HK-2 (cell line): ENCODE results near the gene XIRP1.

Source experiments
- DNase-seq: peaks from one replicate; pipeline ENCODE4 v3.0.0-alpha.2; 2018; ENCODE audit not compliant: unreplicated experiment

Gene XIRP1

DNA sequence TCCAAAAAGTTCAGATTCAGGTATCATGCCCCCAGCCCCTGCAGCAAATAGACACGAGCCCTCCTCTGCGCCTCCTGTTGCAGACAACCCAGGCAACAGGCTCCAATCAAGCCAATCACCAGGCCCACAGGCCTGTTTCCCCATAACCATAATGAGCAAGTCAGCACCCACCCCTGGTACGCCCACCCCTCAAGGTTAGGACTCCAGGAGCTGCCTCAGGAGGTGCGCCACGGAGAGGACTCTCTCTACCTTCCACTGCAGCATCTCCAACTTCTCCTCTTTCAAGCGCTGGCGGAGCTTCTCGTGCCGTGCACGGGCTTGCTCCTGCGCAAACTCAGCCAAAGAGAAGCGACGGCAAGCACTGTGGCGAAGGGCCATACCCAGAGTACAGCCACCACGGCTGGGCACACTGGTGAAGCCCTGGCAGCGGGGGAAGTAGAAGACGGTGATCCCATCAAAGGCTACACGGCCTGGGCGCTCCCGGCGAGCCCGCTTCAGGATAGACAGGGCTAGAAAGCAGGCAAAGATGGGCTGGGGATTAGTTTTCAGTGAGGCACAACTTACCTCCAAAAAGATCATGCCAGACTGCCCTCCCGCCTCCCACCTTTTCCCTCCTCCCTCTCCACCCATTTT is 47.5 kb downstream of the XIRP1 start:
- no peak for DNase-seq

DNA sequence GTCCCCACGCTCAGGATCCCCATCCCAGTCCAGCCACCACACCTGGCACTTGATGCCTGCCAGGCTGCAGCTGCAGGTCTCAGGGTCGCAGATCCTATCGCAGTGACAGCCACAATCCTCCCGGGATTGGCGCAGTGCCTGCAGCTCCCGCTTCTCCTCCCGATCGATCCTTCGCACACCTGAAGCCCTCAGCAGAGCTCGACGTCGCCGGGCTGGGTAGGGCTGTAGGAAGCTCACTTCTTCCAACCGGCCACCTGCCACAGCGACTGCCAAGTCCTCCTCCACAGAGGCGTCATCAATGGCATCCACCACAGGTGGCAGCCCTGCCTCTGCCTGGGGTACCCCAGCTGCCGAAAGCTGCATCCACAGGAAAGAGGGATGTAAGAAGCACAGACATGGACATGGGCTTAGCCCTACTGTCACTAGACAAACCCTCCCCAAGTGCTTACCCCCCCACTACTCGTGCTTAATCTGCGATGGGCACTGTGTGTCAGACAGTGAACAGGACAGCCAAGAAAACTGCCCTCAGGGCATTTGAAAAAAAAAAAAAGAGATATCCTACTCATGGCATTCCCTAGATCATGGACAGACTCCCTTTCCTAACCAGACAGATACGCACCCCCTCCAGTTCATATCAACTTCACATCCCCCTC is 48.2 kb downstream of the XIRP1 start:
- no peak for DNase-seq

DNA sequence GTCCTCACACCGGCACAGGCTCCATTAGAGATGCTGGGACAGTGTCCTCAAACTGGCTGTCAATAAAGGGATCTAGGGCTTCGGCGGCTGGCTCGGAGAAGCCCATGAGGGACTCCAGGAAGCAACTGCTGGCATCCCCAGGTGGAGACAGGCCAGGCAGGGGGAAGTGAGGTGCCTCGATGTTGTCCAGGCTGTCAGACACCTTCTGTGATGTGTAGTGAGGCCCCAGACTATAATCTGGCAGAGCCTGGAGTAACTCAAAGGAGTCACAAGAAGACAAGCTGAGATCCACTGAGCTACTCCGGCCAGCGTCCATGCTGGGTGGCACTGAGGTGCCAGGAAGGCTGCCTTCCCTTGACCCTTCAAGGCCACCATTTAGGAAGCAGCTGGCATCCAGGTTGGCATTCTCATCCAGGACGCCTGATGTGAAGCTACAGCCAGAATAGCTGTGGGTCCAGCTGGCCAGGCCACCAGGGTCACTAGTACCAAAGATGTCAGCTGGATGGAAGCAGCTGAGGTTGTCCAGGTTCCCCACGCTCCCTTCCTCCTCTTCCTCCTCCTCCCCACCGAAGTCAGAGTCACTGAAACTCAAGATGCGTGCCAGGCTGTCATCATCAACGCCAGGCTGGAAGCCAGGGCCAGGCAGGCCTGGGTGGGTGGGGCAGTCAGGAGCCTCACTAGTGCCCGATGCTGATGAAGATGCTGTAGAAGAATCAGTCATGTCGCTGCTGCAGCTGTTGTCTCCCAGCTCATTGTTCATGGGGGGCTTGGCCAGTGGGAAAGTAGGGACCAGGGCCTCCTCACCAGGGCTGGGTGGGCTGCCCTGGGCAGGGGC is 49.1 kb downstream of the XIRP1 start:
- no peak for DNase-seq

DNA sequence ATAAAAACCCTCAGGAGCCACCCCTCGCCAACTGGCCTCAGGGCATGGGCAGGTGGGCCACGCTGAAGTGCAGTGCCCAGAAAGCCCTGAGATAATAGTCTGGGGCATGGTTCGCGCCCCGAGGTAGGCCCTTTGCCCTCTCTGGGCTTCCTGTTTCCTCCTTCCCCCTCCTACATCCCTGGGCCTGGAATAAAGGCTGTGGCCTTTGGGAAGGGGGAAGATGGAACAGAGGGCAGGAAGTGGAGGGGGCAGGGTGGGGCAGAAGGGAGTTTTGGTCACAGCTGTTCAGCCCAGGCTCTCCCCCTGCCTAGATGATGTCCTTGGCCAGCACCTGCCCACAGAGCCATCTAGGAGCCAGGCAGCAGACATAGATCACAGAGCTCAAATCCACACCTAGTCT is 50.3 kb downstream of the XIRP1 start:
- DNase-seq = no peak

DNA sequence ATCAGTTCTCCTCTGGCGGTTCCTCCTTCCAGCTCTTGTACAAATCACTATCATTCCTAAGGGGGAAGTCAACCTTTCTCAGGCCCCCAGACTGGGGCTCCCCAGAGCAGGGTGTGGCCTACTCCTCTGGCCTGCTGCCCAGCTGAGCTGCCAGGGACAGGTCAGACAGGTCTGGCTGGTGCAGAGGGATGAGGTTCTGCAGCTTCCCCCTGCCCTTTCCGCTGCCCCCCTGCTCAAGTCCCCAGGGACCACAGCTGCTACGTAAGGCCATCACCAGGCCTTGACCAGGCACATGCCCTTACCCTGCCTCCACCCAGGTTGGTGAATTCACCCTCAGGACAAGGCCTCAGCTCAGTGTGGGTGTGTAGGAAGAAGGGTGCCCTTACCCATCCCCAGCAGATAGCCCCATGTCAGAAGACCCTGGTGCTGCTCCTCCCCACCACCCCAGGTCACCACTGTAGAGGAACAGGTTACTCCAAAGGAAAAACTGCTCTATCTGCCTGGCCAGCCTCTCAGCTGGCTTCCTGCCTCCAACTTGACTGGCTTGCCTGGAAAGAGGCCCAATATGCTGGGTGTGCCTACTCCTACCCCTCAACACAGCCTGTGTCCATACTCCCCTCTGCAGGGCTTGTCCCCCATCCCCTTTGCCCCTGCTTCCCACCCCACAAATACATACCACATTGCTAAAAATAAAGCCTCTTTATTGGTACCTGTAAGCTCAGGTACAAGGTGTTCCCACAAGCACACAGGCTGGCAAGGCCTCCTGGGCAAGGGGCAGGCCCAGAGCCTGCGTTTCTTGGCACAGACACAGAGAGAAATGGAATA is 51.0 kb downstream of the XIRP1 start:
- no peak for DNase-seq

GRCh38 chr3:39140341-39140971 is 51.9 kb downstream of the XIRP1 start:
- no peak for DNase-seq

DNA sequence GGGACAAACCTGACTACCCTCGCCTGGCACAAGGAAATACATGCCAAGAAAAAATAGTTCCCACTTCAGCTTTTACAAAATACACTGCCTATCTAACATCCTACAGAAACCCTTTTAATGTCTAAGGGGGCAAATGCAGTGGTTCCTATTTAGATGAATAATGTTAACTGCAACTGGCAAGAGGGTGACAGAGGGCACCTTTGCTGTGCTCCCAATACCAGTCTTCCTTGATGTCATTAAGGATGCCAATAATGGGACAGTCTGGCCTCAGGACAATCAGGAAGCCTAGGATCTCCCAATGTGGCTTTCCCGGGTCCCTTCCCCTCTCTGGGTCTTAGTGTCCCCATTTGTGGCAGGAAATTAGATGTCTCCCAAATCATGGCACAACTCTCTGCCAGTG is 53.0 kb downstream of the XIRP1 start:
- DNase-seq = no peak

DNA sequence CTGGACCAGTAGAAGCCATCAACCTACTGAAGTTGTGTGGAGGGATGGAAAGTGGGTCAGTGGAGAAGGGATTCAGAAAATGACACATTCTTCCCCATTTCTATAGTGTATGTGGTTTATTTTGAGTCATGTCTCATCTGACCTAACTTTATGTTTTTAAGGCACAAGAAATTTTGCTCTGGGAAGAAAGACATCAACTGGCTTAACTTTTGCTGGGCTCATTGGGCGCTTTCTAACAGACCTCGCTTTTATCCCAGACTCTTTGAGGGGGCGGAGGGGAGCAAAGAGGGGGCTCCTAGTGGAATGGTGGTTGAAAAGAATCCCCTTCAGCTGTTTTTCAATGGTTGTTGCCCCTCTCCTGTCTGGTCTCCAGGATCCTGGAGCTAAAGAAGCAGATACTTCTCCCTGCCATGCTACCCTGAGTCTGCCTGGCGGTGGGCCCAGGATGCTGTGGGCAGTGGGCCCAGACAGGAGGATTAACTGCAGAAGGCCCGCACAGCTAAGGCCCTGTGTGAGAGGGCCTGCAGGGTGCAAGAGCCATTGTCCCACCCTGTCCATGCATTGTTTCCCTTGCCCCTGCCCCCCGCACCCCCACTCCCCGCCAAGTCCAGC is 53.5 kb downstream of the XIRP1 start:
- no peak for DNase-seq

GRCh38 chr3:39137991-39138803 is 54.2 kb downstream of the XIRP1 start:
- no peak for DNase-seq

DNA sequence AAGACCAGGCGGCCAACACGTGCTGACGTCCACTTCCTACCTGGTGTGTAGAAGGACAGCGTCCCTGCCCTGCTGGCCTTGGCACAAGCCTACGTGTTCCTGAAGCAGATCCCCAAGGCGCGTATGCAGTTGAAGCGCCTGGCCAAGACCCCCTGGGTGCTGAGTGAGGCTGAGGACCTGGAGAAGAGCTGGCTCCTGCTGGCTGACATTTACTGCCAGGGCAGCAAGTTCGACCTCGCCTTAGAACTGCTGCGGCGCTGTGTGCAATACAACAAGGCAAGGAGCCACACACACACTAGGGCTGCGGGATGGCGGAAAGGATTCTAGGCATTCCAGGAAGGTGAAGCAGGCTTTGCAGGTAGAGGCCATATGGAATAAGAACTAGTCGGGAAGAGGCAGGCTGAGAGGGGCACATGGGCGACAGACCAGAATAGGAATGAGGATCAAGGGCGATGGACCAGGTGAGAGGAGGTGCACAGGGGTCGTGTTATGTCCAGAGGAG is 54.9 kb downstream of the XIRP1 start:
- DNase-seq = no peak

- DNase-seq = no peak
Observed at GRCh38 chr3:39136533-39137434, 55.6 kb downstream of the XIRP1 start.

DNA sequence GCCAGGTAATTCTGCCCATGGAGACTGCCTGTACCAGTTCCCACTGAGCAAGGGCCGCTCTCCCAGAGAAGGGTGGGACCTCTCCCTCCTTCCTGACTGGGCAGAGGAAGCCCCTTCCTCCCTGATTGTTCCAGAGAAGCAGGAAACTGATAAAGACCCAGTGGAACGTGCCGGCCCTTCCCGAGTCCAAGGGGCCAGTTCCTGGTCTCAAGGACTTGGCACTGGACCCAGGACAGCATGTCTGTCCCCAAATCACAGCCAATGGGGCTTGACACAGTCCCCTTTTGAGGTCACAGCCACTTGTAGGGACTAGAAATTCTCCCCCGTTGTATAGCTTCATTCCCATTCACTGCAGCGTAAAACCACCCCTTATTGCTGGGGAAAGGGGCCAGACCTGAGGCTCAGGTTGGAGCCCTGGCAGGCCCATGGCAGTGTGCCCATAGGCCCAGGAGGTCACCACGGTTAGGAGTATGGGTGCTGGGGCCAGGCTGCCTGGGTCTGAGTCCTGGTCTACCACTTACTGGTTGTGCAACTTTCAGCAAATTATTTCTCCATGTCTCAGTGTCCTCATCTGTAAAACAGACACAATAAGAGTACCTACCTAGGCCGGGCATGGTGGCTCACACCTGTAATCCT is 57.1 kb downstream of the XIRP1 start:
- no peak for DNase-seq

- no peak for DNase-seq
Observed at GRCh38 chr3:39134305-39134704, 58.1 kb downstream of the XIRP1 start.

DNA sequence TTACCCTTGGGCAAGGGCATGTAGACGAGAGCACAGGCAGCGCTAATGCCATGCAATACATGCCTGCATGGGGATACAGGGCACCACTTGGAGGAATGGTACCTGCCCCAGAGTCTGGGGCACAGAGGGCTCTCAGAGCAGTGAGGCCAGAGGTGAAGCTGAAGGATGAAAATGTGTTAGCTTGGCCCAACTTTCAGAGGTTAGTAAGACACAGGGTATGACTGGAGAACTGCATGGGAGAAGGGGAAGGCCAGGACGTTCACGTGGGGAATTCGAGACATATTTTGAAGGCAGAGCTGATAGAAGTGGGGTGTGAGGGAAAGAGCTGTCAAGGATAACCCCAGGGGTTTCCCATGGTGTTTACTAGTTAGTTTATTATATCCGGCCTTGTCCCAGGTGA is 58.6 kb downstream of the XIRP1 start:
- no peak for DNase-seq
